Activated naive CD8-positive, alpha-beta T cell treated with anti-CD3 and anti-CD28 coated beads, Interleukin-2, amount 50 U/mL, for 16 hours (primary cell): ENCODE results near the gene OR10AD1.
A peak's percentile ranks its signal among the peaks of the same experiment; 100 is the strongest.
"Not testable (repeated sequence)": the region's sequence is repeated elsewhere in the genome, so short reads cannot be mapped to it uniquely, and the experiment has no call there.

ENCODE experiments used
- DNase-seq: peaks from one replicate; pipeline ENCODE4 v3.0.0-alpha.2; 2020; ENCODE audit warnings: low read depth, low spot score

Gene OR10AD1

GRCh38 chr12:48160807-48161206 is 42.3 kb downstream of the OR10AD1 start:
- DNase-seq: no peak

- no peak for DNase-seq
Observed at GRCh38 chr12:48160046-48160445, 43.0 kb downstream of the OR10AD1 start.

- DNase-seq: no peak
Observed at GRCh38 chr12:48157889-48158370, 45.2 kb downstream of the OR10AD1 start.

- DNase-seq: peak; percentile 98
Observed at GRCh38 chr12:48157018-48157888, 45.8 kb downstream of the OR10AD1 start, which contains the start of gene ASB8. Gene ASB8, minus strand, starts transcription at chr12:48157515. Its CDS starts 4,019 bp downstream, at chr12:48153496.

- no peak for DNase-seq
Observed at GRCh38 chr12:48156652-48157017, 46.5 kb downstream of the OR10AD1 start.

GRCh38 chr12:48155786-48156185 is 47.3 kb downstream of the OR10AD1 start:
- DNase-seq: not testable (repeated sequence)
